ENCODE data around the gene MYOF.
"Not testable (repeated sequence)": the region's sequence is repeated elsewhere in the genome, so short reads cannot be mapped to it uniquely, and the experiment has no call there.

Gene MYOF

DNA sequence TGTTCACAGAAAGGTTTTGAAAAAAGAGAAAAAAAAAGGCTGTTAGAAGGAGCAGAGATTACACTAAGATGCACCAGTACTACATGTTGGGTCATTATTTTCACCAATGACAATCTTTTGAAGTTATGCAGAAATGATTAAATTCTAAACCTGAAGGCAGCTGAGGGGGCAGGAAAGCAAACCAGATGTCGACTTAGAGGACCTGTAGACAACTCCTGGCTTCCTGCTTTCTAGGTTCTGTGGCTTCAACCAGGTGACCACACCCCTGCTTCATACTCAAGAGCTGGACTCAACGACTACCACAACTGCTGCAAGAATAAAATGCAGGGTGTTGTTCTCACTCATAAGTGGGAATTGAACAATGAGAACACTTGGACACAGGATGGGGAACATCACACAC, 30.0 kb downstream of the MYOF start:
- no peak for DNase-seq

- no peak for DNase-seq
Measured at GRCh38 chr10:93451244-93451947, 30.7 kb downstream of the MYOF start.

DNA sequence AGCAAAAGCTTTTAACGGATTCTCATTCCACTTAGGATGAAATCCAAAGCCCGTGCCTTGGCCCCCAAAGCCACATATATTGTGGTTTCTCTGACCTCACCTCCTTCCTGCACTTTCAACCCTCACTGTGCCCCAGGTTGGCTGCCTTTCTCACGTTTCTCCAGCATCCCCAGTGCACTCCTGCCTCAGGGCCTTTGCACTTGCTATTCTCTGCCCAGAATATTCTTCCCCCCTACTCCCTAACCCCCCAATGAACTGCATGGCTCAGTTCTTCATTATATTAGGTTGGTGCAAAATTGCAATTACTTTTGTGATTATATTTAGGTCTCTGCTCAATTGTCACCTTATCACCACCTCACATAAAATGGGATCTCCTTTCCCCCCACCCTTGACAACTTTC, 34.2 kb downstream of the MYOF start:
- no peak for DNase-seq

- no peak for DNase-seq
Measured at GRCh38 chr10:93447019-93447418, 35.1 kb downstream of the MYOF start.

GRCh38 chr10:93445978-93446720, 36.0 kb downstream of the MYOF start:
- DNase-seq, result no peak

GRCh38 chr10:93445097-93445960, 36.8 kb downstream of the MYOF start:
- peak; percentile 86 for DNase-seq

GRCh38 chr10:93443481-93443880, 38.7 kb downstream of the MYOF start:
- DNase-seq, result no peak

DNA sequence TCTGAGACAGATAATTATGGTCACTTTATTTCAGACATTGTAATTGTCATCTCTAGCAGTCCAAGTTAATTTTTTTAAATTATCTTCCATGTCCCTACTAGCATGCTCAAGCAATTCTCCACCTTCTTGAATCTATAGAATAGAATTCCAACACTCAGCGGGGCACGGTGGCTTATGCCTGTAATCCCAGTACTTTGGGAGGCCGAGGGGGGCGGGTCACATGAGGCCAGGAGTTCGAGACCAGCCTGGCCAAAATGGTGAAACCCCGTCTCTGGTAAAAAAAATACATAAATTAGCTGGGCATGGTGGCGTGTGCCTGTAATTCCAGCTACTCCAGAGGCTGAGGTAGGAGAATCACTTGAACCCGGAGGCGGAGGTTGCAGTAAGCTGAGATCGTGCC, 39.4 kb downstream of the MYOF start:
- not testable (repeated sequence) for DNase-seq

GRCh38 chr10:93440591-93441091, 41.5 kb downstream of the MYOF start:
- peak; percentile 61 for DNase-seq

GRCh38 chr10:93438613-93439253, 43.4 kb downstream of the MYOF start:
- DNase-seq, result no peak

DNA sequence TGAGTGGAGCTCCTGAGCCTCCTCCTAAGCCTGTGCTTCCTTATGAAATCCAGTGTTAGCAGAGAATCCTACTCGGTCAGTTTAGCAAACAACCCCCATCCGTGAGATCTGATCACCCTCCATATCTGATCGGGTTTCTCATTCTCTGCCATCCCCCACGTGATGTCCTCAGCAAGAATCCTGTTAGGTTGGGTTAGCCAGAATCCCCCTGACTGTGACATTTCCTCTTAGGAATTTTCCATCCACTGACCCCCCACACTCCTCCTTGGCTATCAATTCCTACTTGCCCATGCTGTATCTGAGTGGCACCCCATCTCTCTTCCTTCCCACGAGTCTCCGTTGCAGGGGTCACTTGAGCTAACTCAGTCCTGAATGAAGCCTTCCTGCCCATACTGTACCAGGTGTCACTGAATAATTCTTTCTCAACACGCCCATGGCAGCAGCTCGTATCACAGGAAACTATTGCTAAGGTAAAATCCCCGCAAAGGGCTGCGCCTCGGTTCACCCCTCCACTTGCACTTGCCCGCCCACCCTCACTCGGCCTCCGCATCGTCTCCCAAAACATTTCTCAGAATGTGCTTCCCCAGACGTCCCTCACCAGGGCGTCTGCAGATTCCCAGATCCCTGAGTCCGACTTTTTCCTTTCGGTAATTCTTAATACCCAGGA, 44.1 kb downstream of the MYOF start:
- peak; percentile 90 for DNase-seq

GRCh38 chr10:93437086-93437945, 44.8 kb downstream of the MYOF start:
- DNase-seq, result peak; percentile 100

DNA sequence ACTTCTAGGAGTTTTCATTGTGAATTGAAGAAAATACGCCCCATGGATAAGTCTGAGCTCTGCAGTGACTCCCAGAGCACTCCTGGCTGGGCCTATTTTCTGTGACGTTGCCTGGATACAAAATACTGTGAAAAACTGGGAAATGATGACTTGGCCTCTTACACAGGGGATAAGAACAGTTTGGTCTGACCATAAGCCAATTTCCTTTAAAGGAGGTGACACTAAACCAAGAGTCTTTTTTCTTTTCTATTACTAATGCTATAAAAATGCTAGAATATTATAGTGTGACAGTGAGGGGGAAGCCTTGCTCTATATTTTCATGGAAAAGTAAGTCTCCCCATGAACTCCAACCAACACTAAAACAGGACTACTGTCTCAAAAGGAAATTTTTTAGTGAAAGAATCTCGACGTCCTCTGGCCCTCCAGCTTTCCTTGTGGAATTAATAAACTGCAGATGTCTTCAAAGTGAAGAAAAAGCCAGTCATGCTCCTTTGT, 45.5 kb downstream of the MYOF start:
- peak; percentile 99 for DNase-seq

DNA sequence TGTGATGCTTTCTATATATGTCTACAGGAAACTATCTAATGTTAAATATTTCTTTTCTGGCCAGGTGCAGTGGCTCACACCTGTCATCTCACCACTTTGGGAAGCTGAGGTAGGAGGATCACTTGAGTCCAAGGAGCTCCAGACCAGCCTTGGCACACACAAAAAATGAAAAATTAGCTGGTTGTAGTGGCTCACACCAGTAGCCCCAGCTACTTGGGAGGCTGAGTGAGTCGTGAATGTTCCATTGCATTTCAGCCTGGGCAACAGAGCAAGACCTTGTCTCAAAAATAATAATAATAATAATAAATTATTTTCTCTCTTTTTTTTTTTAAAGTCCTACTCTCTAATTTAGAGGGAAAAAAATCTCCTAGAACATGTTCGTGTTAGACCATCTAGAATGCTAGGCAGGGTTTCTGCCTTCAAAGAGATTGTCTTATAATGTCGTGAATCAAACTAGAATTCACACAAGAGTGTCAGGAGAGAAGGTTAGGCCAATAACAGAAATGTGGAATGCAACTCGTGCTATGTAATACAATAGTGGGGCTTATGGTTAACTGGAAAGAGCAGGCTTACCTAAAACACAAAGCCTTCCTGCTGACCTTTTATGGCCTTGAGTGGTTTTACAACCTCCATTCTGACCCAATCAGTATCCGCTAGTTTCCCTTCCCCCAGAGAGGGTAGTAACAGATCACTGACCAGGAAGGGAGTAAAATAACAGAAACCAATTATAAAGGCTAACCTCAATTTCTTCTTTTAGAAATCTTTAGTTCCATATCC, 46.3 kb downstream of the MYOF start:
- peak; percentile 67 for DNase-seq

DNA sequence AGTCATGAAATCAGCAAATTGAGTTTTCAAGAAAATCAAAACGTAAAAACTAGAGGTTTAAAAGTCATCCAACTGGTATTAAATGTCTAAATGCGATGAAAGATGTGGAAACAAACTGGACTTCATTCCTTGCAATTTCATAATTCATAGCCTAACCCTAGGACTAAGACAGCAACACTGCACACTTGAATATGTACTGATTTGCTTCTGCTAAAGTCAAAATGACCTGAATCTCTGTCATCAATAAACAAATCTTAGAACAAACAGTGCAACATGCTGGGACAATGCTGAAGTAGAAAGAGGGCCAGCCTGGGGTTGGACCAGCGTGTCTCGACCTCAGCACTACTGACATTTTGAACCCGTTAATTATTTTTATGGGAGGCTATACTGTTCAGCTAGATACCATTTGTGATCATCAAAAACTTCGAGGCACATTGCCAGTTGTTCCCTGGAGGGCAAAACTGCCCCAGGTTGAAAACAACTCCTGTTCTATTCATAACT, 47.1 kb downstream of the MYOF start:
- DNase-seq, result no peak

- no peak for DNase-seq
Measured at GRCh38 chr10:93431361-93431760, 50.8 kb downstream of the MYOF start.

- DNase-seq, result no peak
Measured at GRCh38 chr10:93425861-93426260, 56.3 kb downstream of the MYOF start.

GRCh38 chr10:93422118-93422517, 60.0 kb downstream of the MYOF start:
- no peak for DNase-seq

DNA sequence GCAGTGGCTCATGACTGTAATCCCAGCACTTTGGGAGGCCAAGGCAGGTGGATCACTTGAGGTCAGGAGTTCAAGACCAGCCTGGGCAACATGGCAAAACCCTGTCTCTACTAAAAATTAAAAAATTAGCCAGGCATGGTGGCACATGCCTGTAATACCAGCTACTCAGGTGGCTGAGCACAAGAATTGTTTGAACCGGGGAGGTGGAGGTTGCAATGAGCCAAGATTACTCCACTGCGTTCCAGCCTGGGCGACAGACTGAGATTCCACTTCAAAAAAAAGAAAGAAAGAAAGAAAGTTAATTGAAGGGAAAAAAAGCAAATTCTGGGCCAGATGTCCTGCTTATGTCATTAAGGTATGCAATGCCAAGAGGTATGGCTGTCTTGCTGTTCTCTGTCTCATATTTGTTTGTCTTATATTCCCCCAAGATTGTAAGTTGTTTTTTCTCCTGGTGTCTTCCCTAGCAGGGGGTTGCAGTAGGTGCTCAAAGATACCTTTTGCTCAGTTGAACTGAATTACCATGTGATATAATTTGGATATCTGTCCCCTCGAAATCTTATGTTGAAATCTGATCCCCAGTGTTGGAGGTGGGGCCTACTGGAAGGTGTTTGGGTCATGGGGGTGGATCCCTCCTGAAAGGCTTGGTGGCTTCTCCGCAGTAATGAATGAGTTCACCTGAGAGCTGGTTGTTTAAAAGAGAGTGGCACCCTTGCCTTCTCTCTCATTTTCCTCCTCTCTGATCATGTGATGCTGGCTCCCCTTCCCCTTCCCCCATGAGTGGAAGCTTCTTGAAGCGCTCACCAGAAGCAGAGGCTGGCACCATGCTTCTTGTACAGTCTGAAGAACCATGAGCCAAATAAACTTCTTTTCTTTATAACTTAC, 60.9 kb downstream of the MYOF start:
- DNase-seq, result no peak

All from fibroblast of skin of right biceps (primary cell).